GM23338 (cell line): ENCODE measurements around the gene STOX2. TPM values are rescaled to one million over a fixed set of nuclear protein-coding genes. Genes with fewer than 3 reads are reported as not detected.

Experiments used
- ATAC-seq: fragments of 200-7000 bp; cut with Tn5 transposase; 3 replicates; pipeline ENCODE4 v1.9.1; 2020
- DNase-seq: peaks from one replicate; pipeline ENCODE4 v3.0.0-alpha.2; 2015; ENCODE audit warnings: low spot score
- H2AFZ ChIP-seq: fragments of 200-600 bp; sonication (generic); 2 replicates; pipeline ENCODE4 v1.8.0; 2016; ENCODE audit warnings: antibody characterized with exemption, mild to moderate bottlenecking, moderate library complexity
- H3F3A ChIP-seq: fragments of 200-600 bp; sonication (generic); replicated peaks from 2 replicates; pipeline ENCODE4 v1.8.0; 2017; ENCODE audit warnings: antibody characterized with exemption, mixed run types, low read depth
- H3K27ac ChIP-seq: fragments of 200-600 bp; sonication (generic); 2 replicates; pipeline ENCODE4 v1.6.1; 2016; ENCODE audit warnings: low read depth
- H3K27me3 ChIP-seq: fragments of 200-600 bp; sonication (generic); 2 replicates; pipeline ENCODE4 v1.8.0; 2016; ENCODE audit warnings: mild to moderate bottlenecking, mixed run types, moderate library complexity; ENCODE audit not compliant: insufficient read depth
- H3K36me3 ChIP-seq: fragments of 200-600 bp; sonication (generic); 2 replicates; pipeline ENCODE4 v1.8.0; 2016; ENCODE audit warnings: mild to moderate bottlenecking; ENCODE audit not compliant: insufficient read depth
- H3K4me1 ChIP-seq: fragments of 200-600 bp; sonication (generic); 2 replicates; pipeline ENCODE4 v1.8.0; 2016; ENCODE audit warnings: mild to moderate bottlenecking, moderate library complexity; ENCODE audit not compliant: insufficient read depth
- H3K4me2 ChIP-seq: fragments of 200-600 bp; sonication (generic); 2 replicates; pipeline ENCODE4 v1.7.1; 2017; ENCODE audit warnings: mixed run types
- H3K4me3 ChIP-seq: fragments of 200-600 bp; sonication (generic); 2 replicates; pipeline ENCODE4 v1.6.1; 2016; ENCODE audit warnings: mixed run types
- H3K79me2 ChIP-seq: fragments of 200-600 bp; sonication (generic); replicated peaks from 2 replicates; pipeline ENCODE4 v1.8.0; 2017; ENCODE audit warnings: mild to moderate bottlenecking; ENCODE audit not compliant: insufficient read depth
- H3K9me2 ChIP-seq: fragments of 200-600 bp; sonication (generic); 2 replicates; pipeline ENCODE4 v1.8.0; 2017; ENCODE audit not compliant: insufficient read depth
- H4K20me1 ChIP-seq: fragments of 200-600 bp; sonication (generic); replicated peaks from 2 replicates; pipeline ENCODE4 v1.8.0; 2017; ENCODE audit warnings: mild to moderate bottlenecking; ENCODE audit not compliant: insufficient read depth
- H3K27ac Mint-ChIP-seq: 2 replicates; pipeline ENCODE4 v1.8.0; 2020; ENCODE audit warnings: inconsistent platforms, mild to moderate bottlenecking, moderate library complexity, mixed read lengths
- H3K27me3 Mint-ChIP-seq: 3 replicates; pipeline ENCODE4 v1.8.0; 2022; ENCODE audit warnings: low read depth, mild to moderate bottlenecking, moderate library complexity, mixed read lengths, inconsistent platforms; ENCODE audit not compliant: insufficient read depth, poor library complexity
- H3K36me3 Mint-ChIP-seq: 3 replicates; pipeline ENCODE4 v1.8.0; 2021; ENCODE audit warnings: low read depth, mild to moderate bottlenecking, inconsistent platforms, moderate library complexity, mixed read lengths
- H3K4me1 Mint-ChIP-seq: 3 replicates; pipeline ENCODE4 v1.8.0; 2020; ENCODE audit warnings: mild to moderate bottlenecking, inconsistent platforms, mixed read lengths
- H3K4me3 Mint-ChIP-seq: 3 replicates; pipeline ENCODE4 v1.8.0; 2021; ENCODE audit warnings: moderate library complexity, mild to moderate bottlenecking, inconsistent platforms, mixed read lengths
- H3K9me3 Mint-ChIP-seq: 3 replicates; pipeline ENCODE4 v1.8.0; 2020; ENCODE audit warnings: moderate library complexity, mild to moderate bottlenecking, inconsistent platforms, mixed read lengths
- CREB1 ChIP-seq: fragments of 250-450 bp; sonication (Bioruptor Pico); IDR thresholded peaks from 2 replicates; pipeline ENCODE4 v1.5.0; 2020; ENCODE audit warnings: low read depth, mild to moderate bottlenecking, moderate library complexity
- ETS1 ChIP-seq: IDR thresholded peaks from 2 replicates; pipeline ENCODE4 v1.6.1; 2016; ENCODE audit warnings: antibody characterized with exemption
- EZH2 ChIP-seq: fragments of 200-600 bp; sonication (generic); IDR thresholded peaks from one replicate; pipeline ENCODE4 v1.8.0; 2017; ENCODE audit warnings: antibody characterized with exemption, mild to moderate bottlenecking, low read depth; ENCODE audit not compliant: unreplicated experiment
- EZH2phosphoT487 ChIP-seq: fragments of 200-600 bp; sonication (generic); IDR thresholded peaks from one replicate; pipeline ENCODE4 v1.8.1; 2018; ENCODE audit warnings: antibody characterized with exemption; ENCODE audit not compliant: unreplicated experiment
- JUNB ChIP-seq: IDR thresholded peaks from one replicate; pipeline ENCODE4 v1.6.1; 2016; ENCODE audit warnings: antibody characterized with exemption; ENCODE audit not compliant: unreplicated experiment
- NANOG ChIP-seq: IDR thresholded peaks from 2 replicates; pipeline ENCODE4 v1.6.1; 2016; ENCODE audit warnings: antibody characterized with exemption, borderline replicate concordance
- POLR2AphosphoS5 ChIP-seq: IDR thresholded peaks from 2 replicates; pipeline ENCODE4 v1.6.1; 2016; ENCODE audit warnings: antibody characterized with exemption, low read depth
- STAT1 ChIP-seq: IDR thresholded peaks from one replicate; pipeline ENCODE4 v1.6.1; 2016; ENCODE audit warnings: antibody characterized with exemption; ENCODE audit not compliant: unreplicated experiment
- ZNF114 ChIP-seq: fragments of 250-450 bp; sonication (Bioruptor Pico); IDR thresholded peaks from 2 replicates; pipeline ENCODE4 v1.5.0; 2020; ENCODE audit warnings: mild to moderate bottlenecking, moderate library complexity
- ZNF331 ChIP-seq: fragments of 250-450 bp; sonication (Bioruptor Pico); IDR thresholded peaks from 2 replicates; pipeline ENCODE4 v1.5.0; 2020; ENCODE audit warnings: low read depth, mild to moderate bottlenecking, moderate library complexity
- polyA plus RNA-seq: library from polyadenylated mRNA; unstranded; fragments of >200 nt; fragmentation: Nextera tagmentation; extraction: Ambion mirVana; gene quantifications from 2 replicates; pipeline ENCODE4 v1.2.1, GENCODE V29; 2016
- total RNA-seq: library from RNA; depleted of rRNA; stranded (reverse); fragments of >200 nt; shearing (Covaris generic); gene quantifications from 2 replicates; pipeline ENCODE4 v1.2.3, GENCODE V29; 2014
- TF ChIP-seq, protein P1 (sequence below), 2 experiments: fragments of 200-600 bp in 1 of 2; sonication (generic) in 1 of 2; conservative IDR thresholded peaks; 2 replicates each; pipeline versions ENCODE4 v1.5.1 to v1.6.1; 2016 to 2017; ENCODE audit warnings: antibody characterized with exemption in 2 of 2, low read depth in 2 of 2, mild to moderate bottlenecking in 2 of 2, moderate library complexity in 1 of 2
- TF ChIP-seq, protein P2 (sequence below): fragments of 250-450 bp; sonication (Bioruptor Pico); IDR thresholded peaks from 2 replicates; pipeline ENCODE4 v1.5.0; 2020; ENCODE audit warnings: mild to moderate bottlenecking, moderate library complexity

The STOX2 gene
- total and polyA plus RNA-seq, 2 experiments from 2014 or later = 19.8 to 20.6 TPM

DNA sequence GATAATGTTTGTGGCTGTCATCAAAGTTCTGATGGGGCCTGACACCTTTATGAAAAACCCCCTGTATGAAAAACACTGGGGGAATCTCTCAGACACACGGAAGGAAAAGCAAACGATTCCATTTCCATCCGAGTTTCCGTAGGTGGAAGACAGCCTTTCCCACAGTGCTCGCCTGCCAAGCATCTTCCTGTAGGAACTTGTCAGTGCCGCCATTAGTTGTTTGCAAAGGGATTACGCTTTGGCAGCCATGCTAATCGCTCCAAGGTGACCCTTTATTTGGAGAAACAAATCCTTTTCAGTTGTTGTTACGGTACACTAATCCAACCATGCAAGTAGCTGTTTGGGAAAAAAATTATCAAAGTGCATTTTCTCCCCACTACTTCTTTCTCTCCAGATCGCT is 44.4 kb upstream of the STOX2 start:
- H3K4me1 Mint-ChIP-seq = peaks cover 22% of the 10 kb centered on the region
- no peak overlapping the region for H3K4me3 Mint-ChIP-seq
- Histone ChIP-seq H2AFZ (no peak overlapping the region), H3K4me2 (no peak overlapping the region), H3K4me1 (no peaks in the 10 kb centered on the region), H3K4me3 (no peak overlapping the region), H3K36me3 (no peaks in the 10 kb centered on the region), H3K79me2 (no peaks in the 10 kb centered on the region), H3K9me2 (0 out of 2 replicates have a peak, but pooled peaks cover 4% of the 10 kb centered on the region), H3K27ac (no peak overlapping the region), H4K20me1 (no peaks in the 10 kb centered on the region), H3K27me3 (no peaks in the 10 kb centered on the region), H3F3A (no peaks in the 10 kb centered on the region)
- no peaks in the 10 kb centered on the region for H3K36me3 Mint-ChIP-seq
- H3K9me3 Mint-ChIP-seq = no peaks in the 10 kb centered on the region
- TF ChIP-seq ETS1 (no peak), EZH2 (no peak), STAT1 (no peak), ZNF114 (CRISPR knock-in tag) (no peak), EZH2phosphoT487 (no peak), JUNB (no peak), ZNF331 (CRISPR knock-in tag) (no peak), POLR2AphosphoS5 (no peak), CREB1 (CRISPR knock-in tag) (no peak), NANOG (no peak)
- TF ChIP-seq, protein P1, sequence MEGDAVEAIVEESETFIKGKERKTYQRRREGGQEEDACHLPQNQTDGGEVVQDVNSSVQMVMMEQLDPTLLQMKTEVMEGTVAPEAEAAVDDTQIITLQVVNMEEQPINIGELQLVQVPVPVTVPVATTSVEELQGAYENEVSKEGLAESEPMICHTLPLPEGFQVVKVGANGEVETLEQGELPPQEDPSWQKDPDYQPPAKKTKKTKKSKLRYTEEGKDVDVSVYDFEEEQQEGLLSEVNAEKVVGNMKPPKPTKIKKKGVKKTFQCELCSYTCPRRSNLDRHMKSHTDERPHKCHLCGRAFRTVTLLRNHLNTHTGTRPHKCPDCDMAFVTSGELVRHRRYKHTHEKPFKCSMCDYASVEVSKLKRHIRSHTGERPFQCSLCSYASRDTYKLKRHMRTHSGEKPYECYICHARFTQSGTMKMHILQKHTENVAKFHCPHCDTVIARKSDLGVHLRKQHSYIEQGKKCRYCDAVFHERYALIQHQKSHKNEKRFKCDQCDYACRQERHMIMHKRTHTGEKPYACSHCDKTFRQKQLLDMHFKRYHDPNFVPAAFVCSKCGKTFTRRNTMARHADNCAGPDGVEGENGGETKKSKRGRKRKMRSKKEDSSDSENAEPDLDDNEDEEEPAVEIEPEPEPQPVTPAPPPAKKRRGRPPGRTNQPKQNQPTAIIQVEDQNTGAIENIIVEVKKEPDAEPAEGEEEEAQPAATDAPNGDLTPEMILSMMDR (conservative IDR thresholded peaks at IDR 0.05; ENCODE audit: low read depth in 2 of 2) = no peak
- TF ChIP-seq, protein P2, sequence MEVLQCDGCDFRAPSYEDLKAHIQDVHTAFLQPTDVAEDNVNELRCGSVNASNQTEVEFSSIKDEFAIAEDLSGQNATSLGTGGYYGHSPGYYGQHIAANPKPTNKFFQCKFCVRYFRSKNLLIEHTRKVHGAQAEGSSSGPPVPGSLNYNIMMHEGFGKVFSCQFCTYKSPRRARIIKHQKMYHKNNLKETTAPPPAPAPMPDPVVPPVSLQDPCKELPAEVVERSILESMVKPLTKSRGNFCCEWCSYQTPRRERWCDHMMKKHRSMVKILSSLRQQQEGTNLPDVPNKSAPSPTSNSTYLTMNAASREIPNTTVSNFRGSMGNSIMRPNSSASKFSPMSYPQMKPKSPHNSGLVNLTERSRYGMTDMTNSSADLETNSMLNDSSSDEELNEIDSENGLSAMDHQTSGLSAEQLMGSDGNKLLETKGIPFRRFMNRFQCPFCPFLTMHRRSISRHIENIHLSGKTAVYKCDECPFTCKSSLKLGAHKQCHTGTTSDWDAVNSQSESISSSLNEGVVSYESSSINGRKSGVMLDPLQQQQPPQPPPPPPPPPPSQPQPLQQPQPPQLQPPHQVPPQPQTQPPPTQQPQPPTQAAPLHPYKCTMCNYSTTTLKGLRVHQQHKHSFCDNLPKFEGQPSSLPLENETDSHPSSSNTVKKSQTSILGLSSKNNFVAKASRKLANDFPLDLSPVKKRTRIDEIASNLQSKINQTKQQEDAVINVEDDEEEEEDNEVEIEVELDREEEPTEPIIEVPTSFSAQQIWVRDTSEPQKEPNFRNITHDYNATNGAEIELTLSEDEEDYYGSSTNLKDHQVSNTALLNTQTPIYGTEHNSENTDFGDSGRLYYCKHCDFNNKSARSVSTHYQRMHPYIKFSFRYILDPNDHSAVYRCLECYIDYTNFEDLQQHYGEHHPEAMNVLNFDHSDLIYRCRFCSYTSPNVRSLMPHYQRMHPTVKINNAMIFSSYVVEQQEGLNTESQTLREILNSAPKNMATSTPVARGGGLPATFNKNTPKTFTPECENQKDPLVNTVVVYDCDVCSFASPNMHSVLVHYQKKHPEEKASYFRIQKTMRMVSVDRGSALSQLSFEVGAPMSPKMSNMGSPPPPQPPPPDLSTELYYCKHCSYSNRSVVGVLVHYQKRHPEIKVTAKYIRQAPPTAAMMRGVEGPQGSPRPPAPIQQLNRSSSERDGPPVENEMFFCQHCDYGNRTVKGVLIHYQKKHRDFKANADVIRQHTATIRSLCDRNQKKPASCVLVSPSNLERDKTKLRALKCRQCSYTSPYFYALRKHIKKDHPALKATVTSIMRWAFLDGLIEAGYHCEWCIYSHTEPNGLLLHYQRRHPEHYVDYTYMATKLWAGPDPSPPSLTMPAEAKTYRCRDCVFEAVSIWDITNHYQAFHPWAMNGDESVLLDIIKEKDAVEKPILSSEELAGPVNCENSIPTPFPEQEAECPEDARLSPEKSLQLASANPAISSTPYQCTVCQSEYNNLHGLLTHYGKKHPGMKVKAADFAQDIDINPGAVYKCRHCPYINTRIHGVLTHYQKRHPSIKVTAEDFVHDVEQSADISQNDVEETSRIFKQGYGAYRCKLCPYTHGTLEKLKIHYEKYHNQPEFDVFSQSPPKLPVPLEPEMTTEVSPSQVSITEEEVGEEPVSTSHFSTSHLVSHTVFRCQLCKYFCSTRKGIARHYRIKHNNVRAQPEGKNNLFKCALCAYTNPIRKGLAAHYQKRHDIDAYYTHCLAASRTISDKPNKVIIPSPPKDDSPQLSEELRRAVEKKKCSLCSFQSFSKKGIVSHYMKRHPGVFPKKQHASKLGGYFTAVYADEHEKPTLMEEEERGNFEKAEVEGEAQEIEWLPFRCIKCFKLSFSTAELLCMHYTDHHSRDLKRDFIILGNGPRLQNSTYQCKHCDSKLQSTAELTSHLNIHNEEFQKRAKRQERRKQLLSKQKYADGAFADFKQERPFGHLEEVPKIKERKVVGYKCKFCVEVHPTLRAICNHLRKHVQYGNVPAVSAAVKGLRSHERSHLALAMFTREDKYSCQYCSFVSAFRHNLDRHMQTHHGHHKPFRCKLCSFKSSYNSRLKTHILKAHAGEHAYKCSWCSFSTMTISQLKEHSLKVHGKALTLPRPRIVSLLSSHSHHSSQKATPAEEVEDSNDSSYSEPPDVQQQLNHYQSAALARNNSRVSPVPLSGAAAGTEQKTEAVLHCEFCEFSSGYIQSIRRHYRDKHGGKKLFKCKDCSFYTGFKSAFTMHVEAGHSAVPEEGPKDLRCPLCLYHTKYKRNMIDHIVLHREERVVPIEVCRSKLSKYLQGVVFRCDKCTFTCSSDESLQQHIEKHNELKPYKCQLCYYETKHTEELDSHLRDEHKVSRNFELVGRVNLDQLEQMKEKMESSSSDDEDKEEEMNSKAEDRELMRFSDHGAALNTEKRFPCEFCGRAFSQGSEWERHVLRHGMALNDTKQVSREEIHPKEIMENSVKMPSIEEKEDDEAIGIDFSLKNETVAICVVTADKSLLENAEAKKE = no peak
- H3K27me3 Mint-ChIP-seq = peaks cover 8% of the 10 kb centered on the region
- ATAC-seq = no peak
- H3K27ac Mint-ChIP-seq = no peak overlapping the region
- DNase-seq = no peak
